GM10266 (cell line): Measurements from ENCODE around the gene TRABD.
A peak's percentile ranks its signal among the peaks of the same experiment; 100 is the strongest.

Experiments used
- DNase-seq: peaks from one replicate; pipeline ENCODE4 v3.0.0; 2012; ENCODE audit errors: extremely low spot score
- TF ChIP-seq, protein P1 (sequence below): IDR thresholded peaks from 2 replicates; pipeline ENCODE4 v1.5.1; 2012; ENCODE audit warnings: mild to moderate bottlenecking, low read depth; ENCODE audit not compliant: control insufficient read depth, insufficient read depth; ENCODE audit errors: missing control alignments

Gene TRABD

DNA sequence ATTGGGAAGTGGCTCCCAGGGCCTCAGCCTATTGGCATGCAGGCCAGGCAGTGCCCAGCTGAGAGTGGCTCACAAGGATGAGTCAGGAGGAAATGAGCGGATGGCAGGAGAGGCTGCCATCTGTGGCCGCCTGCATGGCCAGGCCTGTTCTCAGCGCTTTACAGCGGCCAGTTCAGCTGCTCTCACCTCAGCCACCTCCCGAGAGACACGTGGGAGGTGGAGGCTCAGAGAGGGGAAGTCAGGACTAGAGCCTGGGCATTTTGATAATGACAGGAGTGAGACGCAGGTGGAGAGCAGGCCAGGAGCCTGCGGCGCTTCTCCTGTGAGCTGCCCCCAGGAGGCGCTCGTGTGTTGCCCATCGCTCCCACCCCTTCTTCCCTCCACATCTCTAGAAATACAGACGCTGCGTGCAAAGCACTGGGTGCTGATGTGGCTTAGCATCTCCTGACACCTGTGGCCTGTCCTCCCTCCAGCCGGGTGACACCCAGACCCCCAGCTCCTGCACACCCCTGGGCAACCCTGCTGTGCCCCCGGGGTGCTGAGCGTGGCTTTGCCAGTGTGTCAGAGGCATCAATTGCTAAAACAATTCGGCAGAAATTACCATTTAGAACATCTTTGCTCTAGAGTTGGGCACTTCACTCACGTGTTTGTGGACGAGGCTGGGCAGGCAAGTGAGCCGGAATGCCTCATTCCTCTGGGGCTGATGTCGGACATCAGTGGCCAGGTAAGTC, 36.6 kb upstream of the TRABD start:
- peak; percentile 92 for DNase-seq

DNA sequence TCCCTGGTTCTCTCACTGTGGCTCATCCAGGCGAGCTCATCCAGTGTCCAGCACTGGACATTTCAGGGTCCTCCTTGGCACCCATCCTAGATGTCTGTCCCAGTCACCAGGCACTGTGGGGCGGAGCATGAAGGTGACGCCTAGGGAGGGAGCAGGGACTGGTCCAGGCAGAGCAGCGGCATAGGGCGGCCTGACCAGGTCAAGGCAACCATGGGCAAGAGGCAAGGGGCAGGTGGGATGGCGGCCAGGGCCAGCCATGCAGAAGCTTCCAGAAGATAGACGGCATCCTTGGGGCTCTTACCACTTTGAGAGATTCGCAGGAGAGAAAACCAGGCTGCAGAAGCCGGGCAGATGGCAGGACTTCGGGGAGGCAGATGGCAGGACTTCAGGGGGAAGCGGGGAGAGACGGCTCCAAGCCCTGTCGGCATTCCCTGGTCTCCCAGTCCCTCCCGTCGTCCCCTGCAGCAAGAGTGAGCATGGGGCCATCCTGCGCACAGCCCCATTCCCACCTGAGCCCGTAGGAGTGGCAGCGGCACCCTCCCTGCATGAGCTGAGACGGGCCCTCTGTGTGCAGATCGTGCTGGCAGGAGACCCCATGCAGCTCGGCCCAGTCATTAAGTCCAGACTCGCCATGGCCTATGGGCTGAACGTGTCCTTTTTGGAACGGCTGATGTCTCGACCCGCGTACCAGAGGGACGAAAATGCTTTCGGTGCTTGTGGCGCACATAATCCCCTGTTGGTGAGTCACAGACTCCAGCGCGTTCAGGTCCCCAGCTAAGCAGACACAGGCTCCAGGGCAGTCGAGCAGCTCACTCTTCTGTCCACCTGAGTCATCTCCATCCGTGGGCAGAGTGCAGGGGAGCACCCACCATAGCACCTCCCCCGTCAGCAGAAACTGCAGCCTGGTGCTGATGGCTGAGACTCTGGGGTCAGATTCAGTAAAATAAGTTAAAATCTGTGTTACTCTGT, 35.3 kb upstream of the TRABD start:
- no peak for DNase-seq
- TF ChIP-seq, protein P1, sequence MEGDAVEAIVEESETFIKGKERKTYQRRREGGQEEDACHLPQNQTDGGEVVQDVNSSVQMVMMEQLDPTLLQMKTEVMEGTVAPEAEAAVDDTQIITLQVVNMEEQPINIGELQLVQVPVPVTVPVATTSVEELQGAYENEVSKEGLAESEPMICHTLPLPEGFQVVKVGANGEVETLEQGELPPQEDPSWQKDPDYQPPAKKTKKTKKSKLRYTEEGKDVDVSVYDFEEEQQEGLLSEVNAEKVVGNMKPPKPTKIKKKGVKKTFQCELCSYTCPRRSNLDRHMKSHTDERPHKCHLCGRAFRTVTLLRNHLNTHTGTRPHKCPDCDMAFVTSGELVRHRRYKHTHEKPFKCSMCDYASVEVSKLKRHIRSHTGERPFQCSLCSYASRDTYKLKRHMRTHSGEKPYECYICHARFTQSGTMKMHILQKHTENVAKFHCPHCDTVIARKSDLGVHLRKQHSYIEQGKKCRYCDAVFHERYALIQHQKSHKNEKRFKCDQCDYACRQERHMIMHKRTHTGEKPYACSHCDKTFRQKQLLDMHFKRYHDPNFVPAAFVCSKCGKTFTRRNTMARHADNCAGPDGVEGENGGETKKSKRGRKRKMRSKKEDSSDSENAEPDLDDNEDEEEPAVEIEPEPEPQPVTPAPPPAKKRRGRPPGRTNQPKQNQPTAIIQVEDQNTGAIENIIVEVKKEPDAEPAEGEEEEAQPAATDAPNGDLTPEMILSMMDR: no peak

More for the DNA sequence above, 36.6 kb upstream of the TRABD start:
- TF ChIP-seq, protein P1: peak; percentile 89

DNA sequence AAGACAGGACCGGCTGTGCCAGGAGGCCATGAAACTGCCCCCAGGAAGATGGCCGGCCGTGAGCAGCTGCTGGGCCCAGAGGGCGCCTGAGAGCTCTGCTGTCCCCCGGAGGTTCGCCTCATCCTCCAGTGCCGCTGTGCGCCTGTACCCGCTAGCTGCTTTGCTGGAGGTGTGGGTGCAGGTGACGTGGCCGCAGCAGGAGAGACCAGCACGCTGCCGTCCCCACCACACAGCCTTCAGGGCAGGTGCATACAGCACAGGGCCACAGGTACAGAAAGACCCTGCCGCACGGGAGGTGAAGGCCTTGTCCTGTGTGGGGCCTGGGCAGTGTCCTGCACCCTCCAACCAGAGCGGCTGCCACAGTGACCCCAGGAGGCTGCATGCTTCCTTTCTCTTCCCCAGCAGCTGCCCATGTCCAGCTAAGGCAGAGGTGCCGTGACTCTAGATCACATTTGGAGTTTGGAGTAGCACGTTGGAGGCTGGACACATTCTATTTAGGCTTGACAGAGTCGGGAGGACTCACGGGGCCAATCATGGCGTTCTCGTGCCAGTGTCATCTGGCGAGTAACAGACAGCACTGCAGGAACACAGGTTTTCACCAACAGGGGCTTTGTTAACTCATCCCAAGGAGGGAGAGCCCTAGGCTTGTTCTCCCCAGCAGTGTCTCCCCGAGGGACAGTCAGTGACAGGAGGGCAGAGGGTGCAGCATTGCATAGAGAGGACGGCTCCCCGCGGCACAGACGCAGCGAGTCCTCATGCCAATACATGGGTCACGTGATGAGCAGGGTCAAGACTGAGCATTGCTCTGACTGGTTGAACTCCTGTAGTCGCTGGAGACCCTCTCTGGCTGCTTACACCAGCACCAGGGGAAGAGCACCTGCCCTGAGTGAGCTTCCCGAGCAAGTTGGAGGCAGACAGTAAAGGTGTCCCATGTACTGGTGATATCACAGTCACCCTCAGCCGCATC, 33.9 kb upstream of the TRABD start:
- no peak for DNase-seq
- TF ChIP-seq, protein P1: no peak

DNA sequence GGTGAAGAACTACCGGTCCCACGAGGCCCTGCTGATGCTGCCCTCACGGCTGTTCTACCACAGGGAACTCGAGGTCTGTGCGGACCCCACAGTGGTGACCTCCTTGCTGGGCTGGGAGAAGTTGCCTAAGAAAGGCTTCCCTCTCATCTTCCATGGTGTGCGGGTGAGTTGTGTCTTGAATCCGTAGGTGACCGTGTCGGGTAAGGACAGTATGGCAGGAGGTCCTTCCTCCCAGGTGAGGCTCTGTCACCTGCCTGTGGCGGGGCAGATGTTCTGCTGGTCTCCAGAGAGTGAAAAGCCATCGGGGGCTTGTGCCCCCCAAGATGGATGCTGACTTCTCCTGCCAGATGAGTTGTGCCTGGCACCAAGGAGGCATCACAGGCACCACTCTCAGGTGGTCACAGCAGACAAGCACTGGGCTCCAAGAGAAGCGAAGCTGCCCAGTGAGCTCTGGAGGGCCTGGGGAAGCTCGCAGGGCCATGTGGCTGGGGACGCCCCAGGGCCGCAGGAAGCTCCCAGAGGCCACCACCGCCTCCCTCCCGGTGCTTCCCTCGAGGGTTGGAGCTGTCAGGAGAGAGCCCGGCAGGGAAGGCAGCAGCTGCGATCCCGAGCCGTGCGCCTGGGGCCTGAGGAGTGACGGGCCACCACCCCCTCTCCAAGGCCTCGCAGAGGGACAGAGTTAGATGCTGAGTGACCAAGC, 32.5 kb upstream of the TRABD start:
- DNase-seq: no peak
- TF ChIP-seq, protein P1: no peak

DNA sequence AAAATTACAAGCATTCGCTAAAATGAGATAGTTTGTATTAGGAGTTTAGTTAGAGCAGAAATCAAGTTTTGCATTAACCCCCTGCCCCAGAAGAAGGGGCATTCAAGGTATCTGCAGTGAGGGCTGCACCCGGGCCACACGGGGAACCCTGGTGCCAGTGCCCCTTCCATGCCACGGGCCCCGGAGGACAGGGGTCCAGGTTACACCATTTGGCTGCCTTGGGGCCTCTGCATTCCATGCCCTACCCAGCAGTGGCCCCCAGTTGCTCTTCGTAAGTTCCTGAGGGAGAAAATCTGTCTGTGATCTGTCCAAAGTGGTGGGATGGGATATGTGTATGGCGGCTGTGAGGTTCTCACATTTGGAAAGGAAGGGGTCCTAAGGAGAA, 32.0 kb upstream of the TRABD start:
- DNase-seq: no peak
- TF ChIP-seq, protein P1: no peak

DNA sequence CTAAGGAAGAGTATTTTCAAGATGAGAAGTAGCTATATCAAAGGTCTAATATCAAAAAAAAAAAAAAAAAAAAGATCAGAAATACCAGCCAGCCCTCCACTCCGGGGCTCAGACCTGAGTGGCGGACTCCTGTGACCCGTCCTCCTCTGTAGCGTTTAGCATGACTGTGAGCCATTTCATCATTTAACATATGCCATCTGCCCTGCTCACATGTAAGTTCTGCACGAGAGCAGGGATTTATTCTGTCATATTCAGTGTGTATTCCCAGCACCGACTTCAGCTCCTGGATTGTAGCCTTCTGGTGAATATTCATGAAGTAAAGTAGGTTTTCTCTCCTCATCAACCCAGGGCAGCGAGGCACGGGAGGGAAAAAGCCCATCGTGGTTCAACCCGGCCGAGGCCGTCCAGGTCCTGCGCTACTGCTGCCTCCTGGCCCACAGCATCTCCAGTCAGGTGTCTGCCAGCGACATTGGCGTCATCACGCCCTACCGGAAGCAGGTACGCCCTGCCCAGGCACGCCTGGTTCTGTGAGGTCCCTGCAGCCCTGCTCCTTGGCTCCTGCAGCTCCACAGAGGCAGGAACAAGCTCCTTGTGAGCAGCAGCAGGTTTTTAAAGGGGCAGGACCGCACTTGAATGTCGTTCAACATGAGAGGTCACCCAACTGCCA, 27.9 kb upstream of the TRABD start:
- DNase-seq: no peak
- TF ChIP-seq, protein P1: no peak
